GM18870 (cell line): Measurements from ENCODE around the gene NFYA.
"Not testable (repeated sequence)": the region's sequence is repeated elsewhere in the genome, so short reads cannot be mapped to it uniquely, and the experiment has no call there.

Source experiments
- ATAC-seq: cut with Tn5 transposase; IDR thresholded peaks from one replicate; pipeline ENCODE4 v1.9.1; 2021; ENCODE audit warnings: moderate library complexity; ENCODE audit not compliant: unreplicated experiment

Gene NFYA

DNA sequence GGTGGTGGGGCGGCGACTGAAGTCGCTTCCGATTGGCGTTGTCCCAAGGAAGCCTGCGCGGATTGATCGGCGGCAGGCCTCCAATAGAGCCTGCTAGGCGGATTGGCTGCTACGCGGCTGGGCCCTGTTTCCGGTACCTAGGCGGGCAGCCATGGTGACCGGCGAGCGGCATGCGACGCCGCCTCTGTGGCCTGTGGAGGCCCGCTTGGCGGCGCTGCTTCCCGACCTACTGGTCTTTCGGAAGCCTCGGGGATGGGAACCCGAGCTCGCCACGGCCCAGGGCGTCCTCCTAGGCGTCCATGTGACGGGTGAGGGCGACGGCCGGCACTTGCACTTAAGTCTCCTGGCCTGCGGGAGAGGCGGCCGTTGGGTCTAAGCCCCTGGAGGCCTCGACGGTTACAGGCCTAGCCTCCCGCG, 28.1 kb downstream of the NFYA start:
- no peak for ATAC-seq

- ATAC-seq: no peak
Measured at GRCh38 chr6:41103847-41104246, 31.1 kb downstream of the NFYA start.

DNA sequence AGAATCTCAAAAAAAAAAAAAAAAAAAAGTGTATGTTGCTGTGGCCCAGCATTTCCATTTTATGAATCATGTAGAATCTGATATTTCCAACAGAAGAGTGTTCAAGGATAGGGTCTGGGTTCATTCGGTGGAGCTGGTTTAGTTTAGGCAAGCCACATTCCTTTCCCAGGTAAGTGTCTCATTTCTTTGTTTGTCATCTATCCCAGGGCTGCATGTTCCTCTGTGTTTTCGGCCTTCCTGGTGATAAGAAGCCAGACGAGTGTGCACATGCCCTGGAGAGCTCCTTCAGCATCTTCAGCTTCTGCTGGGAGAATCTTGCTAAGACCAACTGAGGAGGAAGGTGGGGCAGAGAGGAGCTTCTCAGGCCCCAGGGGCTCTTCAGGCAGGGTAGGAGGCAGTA, 38.2 kb downstream of the NFYA start:
- no peak for ATAC-seq

DNA sequence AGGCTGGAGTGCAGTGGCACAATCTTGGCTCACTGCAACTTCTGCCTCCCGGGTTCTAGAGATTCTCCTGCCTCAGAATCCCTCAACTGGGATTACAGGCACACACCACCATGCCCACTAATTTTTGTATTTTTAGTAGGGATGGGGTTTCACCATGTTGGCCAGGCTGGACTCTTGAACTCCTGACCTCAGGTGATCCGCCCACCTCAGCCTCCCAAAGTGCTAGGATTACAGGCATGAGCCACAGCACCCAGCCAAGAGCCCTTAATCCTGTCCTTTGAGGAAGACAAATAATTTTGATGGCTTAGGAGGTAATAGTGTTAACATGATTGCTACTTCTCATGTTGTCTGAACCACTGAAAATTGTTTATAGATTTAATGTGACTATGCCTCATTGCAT, 42.3 kb downstream of the NFYA start:
- not testable (repeated sequence) for ATAC-seq

- ATAC-seq: no peak
Measured at GRCh38 chr6:41119508-41119907, 46.7 kb downstream of the NFYA start.

DNA sequence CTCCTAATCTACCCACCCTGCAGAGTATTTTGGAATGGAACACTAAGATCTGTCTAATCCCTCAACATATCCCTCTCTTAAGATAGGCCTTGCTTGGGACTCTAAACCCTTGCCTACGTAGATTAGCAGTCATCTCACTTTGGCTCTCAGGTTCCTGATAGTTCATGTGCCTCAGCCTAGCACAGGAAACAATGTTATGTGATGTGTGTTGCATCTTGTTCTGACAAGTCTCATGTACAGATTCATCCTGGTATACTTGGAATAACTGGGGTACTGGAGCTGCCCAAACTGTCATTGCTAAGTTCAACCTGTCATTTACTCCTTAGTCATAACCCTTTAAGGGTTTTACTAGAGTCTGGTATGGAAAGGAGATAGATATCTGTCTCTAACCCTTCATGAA, 47.3 kb downstream of the NFYA start:
- no peak for ATAC-seq

- no peak for ATAC-seq
Measured at GRCh38 chr6:41122373-41122772, 49.6 kb downstream of the NFYA start.

GRCh38 chr6:41122918-41123317, 50.1 kb downstream of the NFYA start:
- ATAC-seq: no peak

DNA sequence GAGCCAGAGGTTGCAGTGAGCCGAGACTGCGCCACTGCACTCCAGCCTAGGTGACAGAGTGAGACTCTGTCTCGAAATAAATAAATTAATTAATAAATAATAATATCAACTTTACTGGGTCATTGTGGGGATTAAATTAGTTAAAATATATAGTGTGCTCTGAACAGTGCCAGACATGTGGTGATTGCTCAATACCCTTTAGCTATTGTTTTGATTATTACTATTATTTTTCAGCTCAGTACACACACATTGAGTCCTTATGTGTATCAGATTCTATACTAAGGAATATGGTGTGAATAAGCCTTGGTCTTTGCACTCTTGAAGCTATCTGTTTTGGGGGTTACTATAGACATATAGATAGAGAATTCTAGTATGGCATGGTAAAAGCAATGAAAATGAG, 52.5 kb downstream of the NFYA start:
- no peak for ATAC-seq

GRCh38 chr6:41132254-41132653, 59.5 kb downstream of the NFYA start:
- ATAC-seq: no peak

DNA sequence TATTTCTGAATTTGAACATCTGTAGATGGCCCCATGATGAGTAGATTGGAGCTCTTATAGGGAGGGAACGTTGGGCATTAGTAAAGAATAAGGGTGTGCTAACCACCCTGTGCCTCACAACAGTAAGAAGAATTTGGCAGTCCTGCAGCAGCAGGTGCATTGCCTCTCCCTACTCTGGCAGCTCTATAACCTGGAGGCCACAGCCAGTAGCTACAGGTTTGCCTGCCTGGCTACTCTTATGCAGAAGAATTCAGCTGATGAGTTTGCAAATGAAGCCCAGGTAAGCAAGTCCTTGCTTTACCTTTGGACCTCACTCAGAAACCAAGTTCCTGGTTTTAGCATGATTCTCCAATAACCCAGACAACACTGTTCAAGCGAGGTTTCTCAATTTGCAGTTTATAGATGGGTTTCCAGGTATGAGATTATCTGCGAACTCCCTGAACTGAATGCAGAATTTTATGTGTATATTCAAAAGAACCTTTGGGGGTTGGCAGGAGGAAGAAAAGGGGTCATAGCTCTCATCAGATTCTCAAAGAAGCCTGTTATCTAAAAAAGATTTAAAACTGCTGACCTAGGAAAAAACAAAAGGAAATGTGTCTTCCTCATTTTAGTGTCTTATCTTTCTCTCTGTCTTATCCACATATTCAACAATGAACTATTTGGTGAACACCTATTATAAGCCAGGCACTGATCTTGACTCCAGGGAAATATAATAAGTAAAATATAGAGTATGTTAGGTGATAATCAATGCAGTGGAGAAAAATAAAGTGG, 62.5 kb downstream of the NFYA start:
- no peak for ATAC-seq

- no peak for ATAC-seq
Measured at GRCh38 chr6:41136911-41137310, 64.1 kb downstream of the NFYA start.

GRCh38 chr6:41147917-41148316, 75.1 kb downstream of the NFYA start:
- ATAC-seq: no peak
